Measurements from ENCODE around the gene ONECUT2. TPM values are rescaled to one million over a fixed set of nuclear protein-coding genes. Genes with fewer than 3 reads are reported as not detected.
A peak's percentile ranks its signal among the peaks of the same experiment; 100 is the strongest.
"Not testable (repeated sequence)": the region's sequence is repeated elsewhere in the genome, so short reads cannot be mapped to it uniquely, and the experiment has no call there.

ONECUT2 gene
- total RNA-seq = 1.2 TPM

DNA sequence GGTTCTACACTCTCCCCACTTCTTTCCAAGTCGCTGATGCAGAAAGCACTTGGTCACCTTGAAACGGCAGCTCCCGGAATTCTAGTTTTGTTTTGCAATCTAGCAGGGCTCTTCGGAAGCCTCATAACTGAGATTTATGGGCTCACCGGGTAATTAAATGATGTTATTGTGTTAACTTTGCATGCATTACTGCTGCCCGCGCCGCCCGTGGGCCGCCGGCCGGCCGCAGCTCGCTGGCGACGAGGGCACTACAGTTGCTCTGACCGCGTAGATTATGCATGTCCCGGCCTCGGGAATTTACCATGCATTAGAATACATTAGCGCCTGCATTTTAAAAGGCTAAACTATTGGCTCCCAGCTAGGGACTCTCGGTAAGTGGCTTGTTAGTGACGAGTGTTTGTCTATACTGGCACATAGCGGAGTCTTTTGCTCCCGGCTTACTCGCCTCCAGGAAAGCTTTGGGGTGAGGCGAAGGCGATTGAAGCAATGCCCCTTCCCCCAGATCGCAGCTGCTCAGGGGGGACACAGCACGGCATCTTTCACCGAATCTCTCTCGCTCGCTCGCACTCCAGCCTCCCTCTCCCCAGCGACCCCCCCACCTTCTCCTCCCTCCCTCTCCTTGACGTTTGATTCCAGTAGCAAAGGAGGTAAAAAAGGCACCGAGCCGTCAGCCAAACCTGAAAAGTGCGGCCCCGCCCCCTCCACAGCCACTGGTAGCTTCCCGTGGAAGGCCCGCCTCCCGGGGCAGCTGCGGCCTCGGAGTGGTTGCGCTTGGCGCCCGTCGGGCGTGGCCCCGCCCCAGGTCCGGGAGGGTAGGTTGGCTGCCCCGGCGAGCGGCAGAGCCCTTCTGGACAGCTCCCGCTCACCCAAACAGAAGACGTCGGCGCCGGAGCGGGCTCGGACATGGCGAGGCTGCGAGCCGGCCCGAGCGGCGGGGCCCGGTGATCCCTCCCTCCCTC is at the start of gene ONECUT2:
ONECUT2 (plus strand) TSS at position 839 of the 959 bp plus-strand sequence. CDS start 343 bp downstream, outside the sequence.
- no peak for FAIRE-seq

DNA sequence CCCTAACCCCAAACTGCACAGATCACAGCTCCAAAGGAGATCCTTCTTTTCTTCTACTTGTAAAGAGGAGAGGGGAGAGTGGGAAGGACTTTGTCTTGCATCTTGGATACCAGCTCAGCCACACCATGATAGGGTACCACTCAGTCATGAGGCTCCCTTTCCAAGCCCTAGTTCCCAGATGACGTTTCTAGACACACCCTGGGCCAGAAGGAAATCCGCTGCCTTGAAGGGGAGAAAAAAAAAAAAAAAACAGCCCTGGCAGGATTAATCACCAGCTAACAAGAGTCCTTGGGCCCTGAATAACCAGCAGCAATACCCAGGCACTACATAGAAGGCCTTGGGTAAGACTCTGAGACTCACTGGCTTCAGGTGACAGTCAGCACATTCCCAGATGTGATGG is 45.9 kb upstream of the ONECUT2 start:
- no peak for DNase-seq (ENCODE audit: low spot score in 2 of 2)

More for the DNA sequence above, at the start of gene ONECUT2:
- peak; percentile 94 to 97 for DNase-seq (ENCODE audit: low spot score in 2 of 2)

GRCh38 chr18:57390044-57390443 is 45.1 kb upstream of the ONECUT2 start:
- FAIRE-seq (no peak), DNase-seq (ENCODE audit: low spot score in 2 of 2) (no peak)

More for the DNA sequence above, 45.9 kb upstream of the ONECUT2 start:
- FAIRE-seq = no peak

GRCh38 chr18:57394749-57395148 is 40.4 kb upstream of the ONECUT2 start:
- not testable (repeated sequence) for DNase-seq (ENCODE audit: low spot score in 2 of 2); FAIRE-seq

DNA sequence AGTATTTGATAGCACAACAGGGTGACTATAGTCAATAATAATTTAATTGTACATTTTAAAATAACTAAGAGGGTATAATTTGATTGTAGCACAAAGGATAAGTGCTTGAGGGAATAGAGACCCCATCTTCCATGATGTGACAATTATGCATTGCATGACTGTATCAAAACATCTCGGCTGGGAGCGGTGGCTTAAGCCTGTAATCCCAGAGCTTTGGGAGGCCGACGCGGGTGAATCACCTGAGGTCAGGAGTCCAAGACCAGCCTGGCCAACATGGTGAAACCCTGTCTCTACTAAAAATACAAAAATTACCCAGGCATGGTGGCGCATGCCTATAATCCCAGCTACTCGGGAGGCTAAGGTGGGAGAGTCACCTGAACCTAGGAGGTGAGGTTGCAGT is 38.3 kb upstream of the ONECUT2 start:
- FAIRE-seq; DNase-seq (ENCODE audit: low spot score in 2 of 2): not testable (repeated sequence)

GRCh38 chr18:57397440-57398132 is 37.6 kb upstream of the ONECUT2 start:
- no peak for FAIRE-seq
- no peak for DNase-seq (ENCODE audit: low spot score in 2 of 2)

- no peak for DNase-seq (ENCODE audit: low spot score in 2 of 2)
- FAIRE-seq = no peak
These were observed 30.8 kb upstream of the ONECUT2 start for GRCh38 chr18:57404345-57404744.

- FAIRE-seq = no peak
- DNase-seq (ENCODE audit: low spot score in 2 of 2) = no peak
These were observed 25.5 kb upstream of the ONECUT2 start for GRCh38 chr18:57409650-57410049.

- DNase-seq (ENCODE audit: low spot score in 2 of 2) (no peak), FAIRE-seq (no peak)
These were observed 24.4 kb upstream of the ONECUT2 start for GRCh38 chr18:57410749-57411148.

DNA sequence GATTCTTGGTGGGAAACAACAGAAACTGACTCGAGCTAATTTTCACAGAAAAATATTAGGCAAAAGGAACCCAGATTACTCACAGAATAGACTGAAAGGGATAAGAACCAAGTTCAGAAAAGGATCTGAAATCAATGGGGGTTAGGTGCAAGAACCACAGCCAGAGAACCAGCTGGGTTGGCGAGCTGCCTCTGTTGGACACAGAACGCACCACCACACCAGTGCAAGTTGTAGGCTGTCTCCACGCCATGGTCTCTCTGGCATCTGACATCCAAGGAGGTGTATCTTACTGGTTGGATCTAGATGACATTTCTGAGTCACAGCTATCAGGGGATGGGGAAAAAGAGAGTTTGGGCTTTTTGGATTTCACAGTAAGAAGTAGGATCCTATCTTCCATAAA is 18.6 kb upstream of the ONECUT2 start:
- no peak for FAIRE-seq

DNA sequence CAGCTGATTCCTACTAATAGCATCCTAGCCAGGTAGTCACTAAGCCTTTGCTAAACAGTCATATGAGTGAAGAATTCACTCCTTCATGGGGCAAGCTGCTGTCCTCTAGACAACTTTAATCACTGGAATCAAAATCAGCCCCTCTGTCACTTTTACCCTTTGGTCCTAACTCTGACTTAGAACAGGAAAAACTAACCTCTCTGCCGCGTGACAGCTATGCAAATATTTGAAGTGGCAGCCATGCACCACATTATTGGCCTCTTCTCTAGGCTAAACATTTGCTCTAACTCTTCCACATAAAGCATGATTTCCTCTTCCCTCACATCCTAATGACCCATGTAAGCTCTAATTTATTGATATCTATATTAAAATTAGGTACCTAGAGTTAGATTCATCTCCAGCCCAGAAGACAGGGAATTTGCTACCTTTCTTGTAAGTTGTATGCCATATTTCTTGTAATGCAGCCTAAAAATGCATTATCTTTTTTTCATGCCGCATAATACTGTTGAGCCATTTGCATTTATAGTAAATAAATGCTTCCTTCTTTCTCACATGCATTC is 12.8 kb upstream of the ONECUT2 start:
- FAIRE-seq = no peak
- DNase-seq (ENCODE audit: low spot score in 2 of 2) = no peak

More for the DNA sequence above, 18.6 kb upstream of the ONECUT2 start:
- no peak for DNase-seq (ENCODE audit: low spot score in 2 of 2)

- DNase-seq (ENCODE audit: low spot score in 2 of 2) (no peak), FAIRE-seq (no peak)
These were observed 11.4 kb upstream of the ONECUT2 start for GRCh38 chr18:57423821-57424220.

- no peak for FAIRE-seq
- DNase-seq (ENCODE audit: low spot score in 2 of 2) = no peak
These were observed 10.1 kb upstream of the ONECUT2 start for GRCh38 chr18:57425096-57425495.

DNA sequence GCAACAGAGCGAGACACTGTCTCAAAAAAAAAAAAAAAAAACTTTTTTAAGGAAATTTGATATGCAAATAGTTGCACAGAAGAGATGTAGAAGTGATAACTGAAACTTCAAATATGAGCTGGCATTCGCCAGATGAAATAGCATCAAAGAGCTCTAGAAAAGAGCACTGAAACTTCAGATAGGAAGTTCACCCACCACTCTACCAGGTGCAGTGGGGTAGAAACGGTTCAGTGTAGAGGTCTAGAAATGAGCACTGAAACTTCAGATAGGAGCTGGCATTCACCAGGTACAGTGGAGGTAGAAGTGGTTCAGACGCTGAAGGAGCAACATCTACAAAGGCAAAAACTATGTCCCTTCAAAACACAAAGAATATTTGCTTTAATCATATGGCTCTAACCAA is 9.0 kb upstream of the ONECUT2 start:
- DNase-seq (ENCODE audit: low spot score in 2 of 2) (no peak), FAIRE-seq (no peak)

DNA sequence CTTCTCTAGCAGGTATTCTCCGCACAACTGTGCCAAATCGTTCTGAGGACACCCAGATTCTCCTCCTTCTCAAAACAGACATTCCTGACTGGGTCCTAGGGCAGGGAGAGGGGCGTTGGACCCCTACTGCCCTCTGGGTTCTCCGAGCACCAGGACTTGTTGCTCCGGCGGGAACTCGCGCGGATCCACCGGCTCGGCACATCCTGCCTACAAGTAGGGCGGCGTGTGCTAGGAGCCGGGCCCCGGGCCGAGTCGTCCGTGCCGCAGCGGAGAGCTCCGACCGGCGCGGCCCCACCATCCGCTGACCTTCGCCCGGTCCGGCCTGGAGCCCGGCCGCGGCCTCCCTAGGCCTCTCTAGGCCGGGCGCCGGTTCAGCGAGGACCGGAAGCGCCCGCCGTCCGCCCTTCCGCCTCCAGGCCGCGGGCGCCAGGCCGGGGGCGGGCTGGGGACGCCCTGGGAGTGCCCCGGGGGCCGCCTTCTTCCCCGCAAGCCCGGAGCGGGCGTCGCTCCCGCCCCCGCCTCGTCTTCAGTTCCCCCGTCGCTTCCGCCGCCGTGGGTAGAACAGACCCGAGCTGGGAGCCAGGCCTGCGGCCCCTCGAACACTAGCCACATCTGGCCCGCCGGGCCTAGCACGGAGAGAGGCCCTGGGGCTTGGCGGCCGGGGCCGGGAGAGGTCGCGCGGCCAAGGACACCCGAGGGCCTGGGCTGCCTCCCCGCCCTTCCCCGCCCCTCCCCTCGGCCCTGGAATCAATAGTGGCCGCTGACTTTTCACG is 7.6 kb upstream of the ONECUT2 start:
- FAIRE-seq (no peak), DNase-seq (ENCODE audit: low spot score in 2 of 2) (no peak)

DNA sequence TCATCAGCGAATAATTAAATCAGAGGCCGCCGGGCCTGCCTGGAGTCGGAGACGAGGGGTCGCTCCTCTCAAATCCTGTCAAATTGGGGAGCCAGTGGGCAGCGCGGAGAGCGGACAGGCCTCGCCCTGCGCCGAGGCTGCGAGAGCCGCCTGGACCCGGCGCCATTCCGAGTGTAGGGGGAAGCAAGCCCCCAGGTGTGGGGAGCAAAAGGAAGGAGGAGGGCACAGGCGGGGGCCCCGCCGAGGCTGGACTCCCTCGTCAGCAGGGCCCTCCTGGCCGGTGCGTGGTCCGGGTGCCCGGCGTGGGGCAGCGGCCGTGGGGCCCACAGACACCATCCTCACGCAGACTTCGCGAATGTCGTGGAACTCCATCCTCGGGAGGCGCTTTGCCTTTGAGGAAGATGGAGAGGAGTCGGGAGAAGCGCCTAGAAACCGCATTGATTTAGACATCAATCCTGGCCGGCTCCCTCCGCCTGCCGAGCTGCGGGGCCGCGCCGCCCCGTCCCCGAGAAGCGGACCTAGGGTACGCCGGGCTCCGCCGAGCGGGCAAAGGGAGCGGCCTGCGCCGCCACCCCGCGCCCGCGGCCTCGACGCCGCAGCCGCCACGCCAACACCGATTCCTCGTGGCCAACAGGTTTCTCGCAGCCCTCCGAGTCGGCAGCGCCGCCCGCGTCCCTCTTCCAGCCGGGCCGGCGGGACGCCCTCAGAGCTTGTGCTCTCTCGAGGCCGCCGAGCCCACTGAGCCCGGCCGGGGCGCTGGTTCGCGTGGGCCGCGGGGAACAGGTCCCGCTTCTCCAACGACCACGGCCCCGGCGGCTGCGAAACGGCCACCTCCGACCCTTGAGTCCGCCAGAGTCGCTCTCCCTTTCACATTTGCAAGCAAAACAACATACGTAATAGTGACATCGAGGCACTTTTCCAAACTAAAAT is 6.7 kb upstream of the ONECUT2 start:
- DNase-seq (ENCODE audit: low spot score in 2 of 2) (no peak), FAIRE-seq (no peak)

DNA sequence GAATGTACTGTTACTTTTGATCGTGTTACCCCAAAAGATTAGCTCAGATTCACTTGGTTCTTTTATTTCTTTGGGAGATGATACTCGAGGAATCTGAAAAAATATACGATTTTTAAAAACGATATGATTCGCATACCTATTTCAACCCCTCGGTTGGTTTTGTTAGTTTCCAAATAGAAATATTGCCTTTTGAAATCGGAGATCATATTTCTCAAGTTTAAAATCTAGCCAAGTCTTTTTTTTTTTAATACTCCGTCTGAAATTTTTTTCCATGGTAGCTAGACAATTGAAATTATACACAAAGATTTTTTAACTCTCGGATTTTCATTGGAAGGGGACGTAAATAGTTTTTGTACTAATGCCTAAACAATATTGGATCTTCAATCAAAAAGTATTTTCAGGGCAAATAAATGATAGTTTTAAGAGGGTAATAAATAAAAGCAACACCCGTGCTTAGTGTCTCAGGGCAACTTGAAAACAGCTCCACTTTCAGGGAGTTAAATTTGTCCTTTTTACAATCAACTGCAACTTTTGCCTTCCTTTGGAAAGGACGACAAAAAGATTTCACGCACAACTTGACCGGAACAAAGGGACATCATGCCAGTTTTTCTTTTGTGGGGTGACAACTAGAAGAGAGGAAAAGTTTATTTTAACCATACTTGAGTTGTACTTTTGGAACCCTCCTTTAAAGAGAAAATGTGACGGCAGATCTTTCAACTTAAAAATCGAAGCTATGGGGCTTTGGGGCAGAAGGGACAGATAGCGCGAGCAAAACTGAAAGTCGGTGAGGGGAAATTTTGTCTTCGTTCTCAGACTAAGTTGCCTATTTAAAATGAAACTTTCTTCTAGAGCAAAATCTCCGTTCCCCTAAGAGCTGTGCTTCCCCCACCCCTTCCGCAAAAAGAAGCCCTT is 5.8 kb upstream of the ONECUT2 start:
- DNase-seq (ENCODE audit: low spot score in 2 of 2) = no peak
- FAIRE-seq = no peak
